ENCODE data around the gene ACAN. TPM values are rescaled to one million over a fixed set of nuclear protein-coding genes. Genes with fewer than 3 reads are reported as not detected.

ACAN gene
- total and polyA plus RNA-seq, 10 of the 15 experiments (the other 5 are each of a cell fraction or from before 2014, with no cell fraction given), result not detected

- 58% methylated on average over 22 of the region's 22 CpGs for WGBS (ENCODE audit: insufficient coverage, insufficient replicate concordance, low lambda C conversion rate, missing lambda C conversion rate)
- no peaks in the 10 kb centered on the region; a peak in 1 of 4 replicates for H3K27me3 ChIP-seq (replicated peaks in 1 of 2; ENCODE audit: control insufficient read depth in 2 of 2, insufficient read depth in 2 of 2, low read length in 1 of 2)
- ChIA-PET RAD21 (ENCODE audit: unreplicated experiment) (no interaction called here), SMC1A (ENCODE audit: uncharacterized antibody, unreplicated experiment) (interaction anchor here (0.8 kb wide), 1 partner anchor 15 kb away, joined by 3 read pairs; no protein-coding TSS in a partner anchor), POLR2A (no interaction called here), CTCF (no interaction called here)
- no peaks in the 10 kb centered on the region for H3K4me1 ChIP-seq (ENCODE audit: control insufficient read depth, insufficient read depth, low read length)
- in situ Hi-C loops (cut with MboI) (no loop called here), intact Hi-C loops (cut with micrococcal nuclease; ENCODE audit: unreplicated experiment) (no loop called here)
- no peak overlapping the region for H3K4me3 ChIP-seq
- H3K9ac ChIP-seq (ENCODE audit: control insufficient read depth, insufficient read depth, low read length), result no peak overlapping the region
- no peak overlapping the region for H3K27ac ChIP-seq (ENCODE audit: control insufficient read depth, insufficient read depth)
- FAIRE-seq (no peak), DNase-seq (ENCODE audit: low read depth, low spot score) (no peak), ATAC-seq (no peak)
- H3K4me2 ChIP-seq (ENCODE audit: control insufficient read depth, insufficient read depth), result no peak overlapping the region
- BruUV-seq (replicated peaks), result no TSS peak
- no peaks in the 10 kb centered on the region for H4K20me1 ChIP-seq (ENCODE audit: control insufficient read depth, insufficient read depth)
- TF ChIP-seq ZNF217 (IDR thresholded peaks at IDR 0.05) (no peak), MYC (IDR thresholded peaks at IDR 0.05; ENCODE audit: insufficient read depth, insufficient read length, insufficient replicate concordance, low read length, severe bottlenecking) (no peak), BACH1 (IDR thresholded peaks at IDR 0.05; ENCODE audit: borderline replicate concordance) (no peak), FOS (IDR thresholded peaks at IDR 0.05; ENCODE audit: borderline replicate concordance, extremely low read depth, insufficient read length) (no peak), ESRRA (IDR thresholded peaks at IDR 0.05; ENCODE audit: low read length) (no peak), RAD21 (IDR thresholded peaks at IDR 0.05; ENCODE audit: insufficient read depth, low read depth, low read length) (no peak), CBX3 (IDR thresholded peaks at IDR 0.05; ENCODE audit: borderline replicate concordance, low read depth) (no peak), HDAC6 (IDR thresholded peaks at IDR 0.05; ENCODE audit: unreplicated experiment) (no peak), ASH2L (IDR thresholded peaks at IDR 0.05; ENCODE audit: borderline replicate concordance, low read depth) (no peak), ZNF622 (IDR thresholded peaks at IDR 0.05) (no peak), PML (IDR thresholded peaks at IDR 0.05; ENCODE audit: low read length) (no peak), REST (IDR thresholded peaks at IDR 0.05; ENCODE audit: low read depth, low read length) (no peak)
- no peaks in the 10 kb centered on the region for H3K79me2 ChIP-seq (ENCODE audit: control insufficient read depth, insufficient read depth, low read length)
- no peak overlapping the region for H2AFZ ChIP-seq (ENCODE audit: control insufficient read depth, low read depth, low read length)
- H3K36me3 ChIP-seq (ENCODE audit: control insufficient read depth in 2 of 2, insufficient read depth in 2 of 2, low read length in 1 of 2), result no peaks in the 10 kb centered on the region
- no peaks in the 10 kb centered on the region; the same call in 2 of the 3 replicates for H3K9me3 ChIP-seq (replicated peaks; ENCODE audit: control insufficient read depth, insufficient read depth, low read length)
Observed at GRCh38 chr15:88849376-88850072, 46.3 kb downstream of the ACAN start.

All from GM12878 (cell line).